Stimulated activated CD8-positive, alpha-beta memory T cell treated with anti-CD3 and anti-CD28 coated beads, Interleukin-4, amount 100 ng/mL, for 1 hour (primary cell): Measurements from ENCODE around the gene MACROD2.
"Not testable (repeated sequence)": the region's sequence is repeated elsewhere in the genome, so short reads cannot be mapped to it uniquely, and the experiment has no call there.

Experiments used
- DNase-seq, 2 donors: peaks; one replicate each; pipeline ENCODE4 v3.0.0-alpha.2; 2020; ENCODE audit warnings: low read depth in 2 of 2, low spot score in 1 of 2

The MACROD2 gene

DNA sequence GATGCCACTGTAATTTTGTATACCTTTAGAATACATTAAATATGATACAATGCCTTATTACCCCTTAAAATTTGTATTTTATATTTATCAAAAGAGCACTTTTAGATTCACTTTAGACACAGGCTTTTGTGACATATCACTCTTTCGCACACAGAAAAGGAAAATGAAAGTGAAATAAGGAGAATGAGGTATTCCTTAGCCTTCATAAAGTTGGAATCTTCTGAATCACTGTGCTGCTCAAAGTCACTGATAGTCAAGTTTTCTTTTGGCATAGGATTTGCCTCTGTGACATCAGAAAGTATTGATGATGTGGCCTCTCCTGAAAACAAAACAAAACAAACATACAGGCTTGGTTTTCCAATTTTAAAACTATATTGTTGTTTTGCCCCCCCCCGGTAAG is 1480.9 kb downstream of the MACROD2 start:
- DNase-seq, result no peak

DNA sequence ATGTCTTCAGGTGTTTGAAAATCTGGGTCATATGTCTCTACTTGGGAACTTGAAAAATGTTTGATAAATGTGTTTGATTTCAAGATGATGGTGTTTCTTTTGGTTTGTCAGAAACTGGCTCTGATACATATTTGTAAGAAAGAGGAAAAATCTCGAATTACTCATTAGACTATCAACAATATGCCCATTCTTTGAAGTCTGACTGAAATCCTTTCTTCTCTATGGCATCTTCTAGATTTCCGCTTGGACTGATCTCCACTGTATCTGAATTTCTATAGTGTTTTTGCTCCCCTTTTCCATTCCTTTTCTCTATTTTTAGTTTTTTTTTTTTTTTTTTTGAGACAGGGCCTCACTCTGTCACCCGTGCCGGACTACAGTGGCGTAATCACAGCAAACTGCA is 1481.5 kb downstream of the MACROD2 start:
- DNase-seq, result no peak

DNA sequence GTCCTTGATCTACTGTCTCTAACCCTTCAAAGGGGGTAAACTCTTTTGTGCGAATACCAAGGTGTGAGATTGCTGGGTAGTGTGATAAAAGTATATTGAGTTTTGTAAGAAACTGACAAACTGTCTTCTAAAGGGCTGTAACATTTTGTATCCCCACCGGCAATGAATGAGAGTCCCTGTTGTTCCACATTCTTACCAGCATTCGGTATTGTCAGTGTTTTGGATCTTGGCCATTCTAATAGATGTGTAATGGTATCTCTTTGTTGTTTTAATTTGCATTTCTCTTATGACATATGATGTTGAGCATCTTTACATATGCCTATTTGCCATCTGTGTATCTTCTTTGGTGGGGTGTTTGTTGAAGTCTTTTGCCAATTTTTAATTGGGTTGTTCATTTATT is 1487.2 kb downstream of the MACROD2 start:
- DNase-seq, result no peak

DNA sequence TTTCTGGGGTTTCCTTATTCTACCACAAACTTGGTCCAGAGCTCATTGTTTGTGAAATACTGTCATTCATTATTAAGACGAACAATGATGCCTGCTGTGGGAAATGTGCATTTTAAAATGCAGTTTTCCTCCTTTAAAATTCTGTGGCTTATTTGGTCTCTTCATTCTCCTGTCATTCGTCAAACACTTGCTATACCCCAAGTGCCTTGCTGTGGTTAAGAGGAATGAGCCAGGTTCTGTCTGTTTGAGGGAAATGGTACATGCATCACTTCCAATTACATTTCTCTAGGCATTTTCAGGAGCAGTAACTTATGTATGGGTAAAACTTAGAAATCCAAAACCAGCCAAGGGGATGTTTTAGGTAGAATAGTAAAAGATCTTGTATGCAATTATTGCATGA is 1490.2 kb downstream of the MACROD2 start:
- DNase-seq, result no peak

DNA sequence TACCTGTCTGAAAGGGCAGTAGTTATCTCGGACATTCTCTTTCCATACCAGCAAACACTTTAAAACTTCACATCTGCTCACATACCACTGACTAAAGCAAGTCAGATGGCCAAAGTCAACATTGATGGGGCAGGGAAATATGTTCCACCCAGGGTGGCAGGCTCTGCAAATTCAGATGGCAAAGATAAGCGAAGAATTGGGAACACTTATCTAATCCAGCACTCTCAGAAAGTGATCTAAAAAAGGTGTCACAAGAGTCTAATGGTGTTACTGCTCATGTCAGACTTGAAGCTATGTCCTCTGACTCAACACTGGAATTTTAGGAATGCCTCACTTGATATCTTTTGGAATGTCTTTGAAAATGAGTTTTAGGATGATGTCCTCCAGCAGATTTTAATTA is 1491.7 kb downstream of the MACROD2 start:
- no peak for DNase-seq

DNA sequence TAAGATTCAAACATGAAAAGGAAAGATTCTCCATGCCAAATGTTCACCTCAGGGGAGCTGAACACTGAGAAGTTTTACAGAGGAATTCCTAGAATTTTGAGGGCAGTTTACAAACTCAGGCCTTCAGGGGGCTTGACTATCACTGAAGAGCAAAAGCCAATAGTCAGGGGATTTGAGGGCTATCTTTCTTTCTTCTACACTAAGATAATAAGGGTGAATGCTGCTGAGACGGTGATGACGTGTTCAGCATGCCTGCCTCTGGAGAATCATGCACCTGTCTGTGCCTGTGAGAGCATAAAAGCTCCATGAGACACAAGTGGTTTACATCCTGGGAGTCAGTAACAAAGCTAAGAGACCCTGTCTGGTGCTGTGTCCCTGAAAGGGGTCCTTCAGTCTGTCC is 1492.4 kb downstream of the MACROD2 start:
- no peak for DNase-seq

DNA sequence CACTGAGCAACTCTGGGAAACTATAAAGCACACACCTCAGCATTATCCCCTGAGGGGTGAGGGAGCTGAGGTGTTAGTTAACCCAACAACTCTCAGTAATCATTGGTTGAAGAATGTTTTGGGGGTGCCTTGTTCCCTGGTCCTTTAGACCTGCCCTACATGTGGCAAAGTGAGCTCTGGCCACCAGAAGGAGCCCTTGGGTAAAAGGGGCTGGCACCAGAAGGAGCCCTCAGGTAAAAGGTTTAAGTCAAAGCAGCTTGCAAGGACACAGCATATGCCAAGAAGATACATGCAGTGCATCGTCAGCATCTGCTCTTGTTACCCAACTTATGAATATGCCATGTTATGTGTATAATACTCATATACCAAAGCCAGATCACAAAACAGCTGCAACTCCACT is 1496.3 kb downstream of the MACROD2 start:
- no peak for DNase-seq

DNA sequence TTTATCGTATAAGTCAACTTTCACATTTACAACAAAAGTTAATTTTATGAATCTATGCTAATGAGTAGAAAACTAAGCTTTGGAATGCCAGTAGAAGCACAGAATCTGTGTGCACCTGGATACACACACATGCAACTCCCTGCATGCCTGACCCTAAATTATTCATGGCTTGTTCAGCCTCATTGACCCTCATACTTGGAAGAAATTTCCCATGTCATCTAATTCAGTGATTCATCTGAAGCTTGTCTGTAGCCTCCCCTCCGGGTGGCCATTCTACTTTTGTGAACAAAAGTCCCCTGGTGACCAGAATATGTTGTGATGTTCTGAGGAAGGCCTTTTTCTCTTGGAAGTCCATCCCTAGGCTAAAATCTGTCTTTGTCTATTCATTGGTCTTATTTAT is 1499.5 kb downstream of the MACROD2 start:
- DNase-seq, result no peak

DNA sequence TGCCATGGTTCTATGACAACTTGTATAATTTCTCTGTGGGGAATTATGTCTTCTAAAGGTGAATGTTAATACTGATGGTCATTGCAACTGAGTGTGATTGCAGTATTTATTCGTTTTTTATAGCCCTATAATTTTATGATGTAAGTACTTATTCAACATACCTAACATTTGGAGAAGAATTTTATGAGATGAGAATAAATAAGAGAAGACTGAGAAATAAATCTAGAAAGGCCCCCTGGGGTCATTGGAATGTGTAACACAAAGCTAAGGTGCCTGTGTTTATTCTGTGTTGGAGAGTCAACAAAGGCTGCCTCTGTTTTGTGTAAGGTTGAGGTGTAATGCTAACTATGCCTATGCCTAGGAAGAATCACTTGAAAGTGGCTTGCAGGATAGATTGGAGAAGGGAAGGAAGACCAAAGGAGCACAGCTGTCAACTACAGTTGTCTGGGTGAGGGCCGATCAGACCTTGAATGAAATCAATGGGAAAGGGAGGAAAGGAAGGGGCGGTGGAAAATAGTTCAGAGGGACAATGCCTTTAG is 1501.3 kb downstream of the MACROD2 start:
- DNase-seq, result no peak

DNA sequence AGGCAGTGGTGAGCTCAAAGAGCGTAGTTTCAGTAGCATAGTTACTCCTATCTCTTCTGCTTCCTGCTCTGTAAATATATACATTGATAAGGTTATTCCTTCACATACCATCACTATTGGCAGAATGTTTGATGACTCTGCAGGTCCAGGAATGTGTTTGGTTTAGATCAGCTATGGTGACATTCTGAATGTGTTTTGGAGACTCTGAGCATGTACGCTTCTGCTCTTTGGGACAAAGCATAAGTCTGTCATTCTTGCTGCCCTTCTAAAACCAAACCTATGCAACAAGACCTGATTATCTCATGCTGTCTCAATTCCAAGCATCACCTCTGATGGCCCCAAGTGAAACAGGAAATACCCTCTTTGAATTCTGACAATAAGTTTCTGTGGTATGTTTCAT is 1503.6 kb downstream of the MACROD2 start:
- no peak for DNase-seq

DNA sequence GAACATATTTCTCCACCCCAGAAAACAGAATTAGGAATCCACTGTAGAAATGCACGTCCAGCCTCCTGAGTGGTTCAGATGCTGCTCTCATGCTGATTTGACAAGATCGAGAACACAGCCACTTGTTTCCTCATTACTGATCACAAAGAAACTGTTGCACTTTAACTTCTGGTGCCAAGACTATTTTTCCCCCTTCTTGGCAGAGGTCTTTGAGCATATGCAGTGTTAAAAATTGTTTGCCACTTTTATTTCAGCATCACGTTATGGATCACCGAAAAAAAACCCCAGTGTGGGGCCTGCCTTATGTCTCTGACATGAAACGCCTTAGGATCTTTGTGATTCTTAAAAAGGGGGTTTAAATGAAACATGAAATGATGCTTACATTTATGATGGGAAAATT is 1511.0 kb downstream of the MACROD2 start:
- no peak for DNase-seq

DNA sequence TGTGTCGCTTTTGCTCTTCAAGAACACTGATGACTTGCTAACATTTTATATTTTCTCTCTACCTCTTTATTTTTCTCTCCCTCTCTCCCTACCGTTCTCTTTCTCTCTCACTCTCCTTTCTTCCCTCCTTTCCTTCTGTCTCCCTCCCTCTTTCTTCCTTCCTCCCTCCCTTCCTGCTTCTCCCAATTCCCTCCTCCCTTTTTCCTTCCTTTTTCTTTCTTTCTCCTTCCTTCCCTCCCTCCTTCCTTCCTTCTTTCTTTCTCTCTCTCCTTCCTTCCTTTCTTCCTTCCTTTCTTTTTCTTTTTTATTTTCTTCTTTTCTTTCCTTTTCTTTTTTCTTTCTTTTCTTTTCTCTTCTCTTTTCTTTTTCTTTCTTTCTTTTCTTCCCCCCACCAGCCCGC is 1511.8 kb downstream of the MACROD2 start:
- DNase-seq, result no peak

DNA sequence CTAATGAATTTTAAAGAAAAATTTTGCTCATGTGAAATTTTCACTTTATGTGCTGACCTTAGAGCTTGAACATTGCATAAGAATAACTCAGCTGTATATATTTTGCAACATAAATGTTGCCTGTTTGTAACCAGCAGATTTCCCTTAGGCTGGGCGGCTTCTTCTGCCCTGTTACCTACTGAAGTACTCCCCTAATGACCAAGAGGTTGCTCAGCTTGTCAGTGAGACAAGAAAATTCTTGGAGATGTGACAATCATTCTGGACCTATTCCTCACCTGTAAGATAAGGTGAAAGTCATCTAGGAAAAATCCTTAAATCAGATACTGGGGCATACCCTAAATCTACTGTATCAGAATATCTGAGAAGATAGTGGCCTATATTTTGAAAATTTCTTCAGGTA is 1516.2 kb downstream of the MACROD2 start:
- no peak for DNase-seq

DNA sequence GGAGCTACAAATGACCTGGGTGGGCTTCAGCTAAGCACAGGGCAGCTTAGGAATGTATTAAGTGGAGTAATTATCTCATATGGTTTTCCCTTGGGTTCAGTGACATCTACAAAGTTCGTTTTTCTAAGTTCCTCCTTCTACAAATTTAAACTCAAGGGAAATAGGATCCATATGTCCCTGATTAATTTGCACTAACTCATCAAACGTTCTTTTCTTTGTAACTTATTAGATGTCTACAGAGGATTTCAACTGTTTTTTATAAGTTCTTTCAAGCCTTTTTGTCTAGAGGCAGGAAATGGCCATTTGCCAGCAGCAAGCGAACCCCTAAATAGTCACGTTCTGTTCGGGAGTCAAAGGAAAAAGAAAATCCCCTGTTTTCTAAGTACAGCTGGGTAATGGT is 1517.6 kb downstream of the MACROD2 start:
- DNase-seq, result no peak

DNA sequence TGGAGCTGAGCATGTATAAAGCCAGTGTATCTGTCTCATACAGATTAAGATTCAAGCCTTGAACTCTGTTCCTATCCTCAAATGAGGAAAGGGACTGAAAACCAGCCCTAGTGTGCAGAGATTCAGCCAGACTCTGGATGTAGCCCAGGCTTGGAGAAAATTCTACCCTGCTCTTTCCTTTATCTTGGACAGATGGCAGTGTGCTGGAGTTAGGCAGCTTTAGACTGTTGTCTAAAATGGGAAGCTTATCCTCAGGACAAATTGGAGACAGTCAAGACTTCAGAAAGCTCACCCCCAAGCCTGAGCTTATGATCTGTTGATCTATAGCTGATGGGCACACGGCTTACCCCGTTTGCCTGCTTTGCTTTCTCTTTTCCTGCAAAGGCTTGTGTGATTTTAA is 1520.4 kb downstream of the MACROD2 start:
- no peak for DNase-seq

DNA sequence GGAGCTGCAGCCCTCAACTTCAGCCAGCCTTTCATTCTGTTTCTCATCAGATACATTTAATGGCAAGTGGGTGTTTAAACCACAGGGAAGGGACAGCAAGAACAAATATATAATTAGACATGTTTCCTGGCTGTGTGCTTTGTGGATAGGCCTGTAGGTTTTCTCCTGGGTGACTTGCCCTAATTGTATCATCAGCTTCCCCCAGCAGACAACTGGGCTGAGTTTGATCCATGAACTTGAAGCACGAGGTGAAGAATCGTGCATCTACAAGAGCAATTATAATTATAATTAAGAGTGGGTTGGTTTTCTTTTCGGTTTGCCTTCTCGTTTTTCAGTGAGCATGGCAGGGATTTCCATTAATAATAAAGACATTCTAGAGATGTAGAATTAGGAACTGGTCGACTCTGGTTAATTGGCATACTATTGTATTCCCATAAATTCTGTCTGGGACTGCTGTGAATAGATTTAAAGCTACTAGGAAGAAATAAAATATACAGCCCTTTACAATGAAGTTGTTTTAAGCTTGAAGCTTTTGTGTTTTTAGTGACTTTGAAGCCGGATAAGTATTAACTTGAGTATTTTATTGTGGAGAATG is 1525.7 kb downstream of the MACROD2 start:
- no peak for DNase-seq

DNA sequence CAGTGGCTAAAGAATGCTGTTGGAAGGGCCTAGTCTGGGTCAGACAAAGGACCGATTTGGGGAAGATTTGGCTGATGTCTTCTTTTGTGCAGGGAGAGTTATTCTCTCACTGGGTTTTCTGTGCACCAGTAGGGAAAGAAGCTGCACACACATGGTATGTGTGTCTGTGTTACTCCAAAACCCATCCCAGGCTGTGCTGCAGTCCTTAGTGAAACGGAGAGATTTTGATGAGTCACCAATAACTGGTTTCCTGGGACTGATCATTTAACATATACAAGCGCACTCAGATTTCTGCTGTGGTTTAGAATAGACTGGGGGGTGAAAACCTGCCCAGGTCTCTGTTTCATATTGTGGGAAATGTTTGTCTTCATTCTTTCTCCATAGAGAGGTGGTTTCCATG is 1528.1 kb downstream of the MACROD2 start:
- no peak for DNase-seq

DNA sequence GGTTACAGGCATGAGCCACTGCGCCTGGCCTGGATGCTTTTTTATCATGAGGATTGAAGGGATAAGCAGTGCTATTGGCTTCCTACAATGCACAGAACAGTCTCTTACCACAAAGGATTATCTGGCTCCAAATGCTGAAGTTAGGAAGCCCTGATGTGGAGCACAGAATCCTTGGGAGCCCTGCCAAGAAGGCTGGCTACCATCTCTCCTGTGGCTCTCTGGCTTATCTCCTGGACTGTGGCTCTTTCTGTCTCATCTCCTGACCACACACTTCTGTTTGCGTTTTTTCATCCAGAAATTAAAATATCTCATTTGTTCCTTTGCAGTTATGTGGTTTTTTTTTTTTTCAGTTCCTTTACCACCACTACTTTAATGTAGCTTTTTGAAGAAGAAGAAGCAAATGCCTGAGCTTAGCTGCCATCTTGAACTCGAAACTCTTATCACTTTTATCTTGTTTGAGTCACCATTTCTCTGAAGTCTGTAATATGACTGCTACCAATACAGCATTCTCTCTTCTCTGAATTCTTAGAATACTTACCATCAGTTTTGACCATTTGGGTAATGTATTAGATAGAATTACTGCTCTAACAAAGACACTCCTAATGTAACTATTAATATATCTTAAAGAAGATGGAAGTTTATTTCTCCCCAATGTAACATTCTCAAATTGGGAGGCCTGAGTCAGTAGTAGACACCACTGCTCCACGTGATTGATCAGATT is 1533.2 kb downstream of the MACROD2 start:
- DNase-seq, result no peak

DNA sequence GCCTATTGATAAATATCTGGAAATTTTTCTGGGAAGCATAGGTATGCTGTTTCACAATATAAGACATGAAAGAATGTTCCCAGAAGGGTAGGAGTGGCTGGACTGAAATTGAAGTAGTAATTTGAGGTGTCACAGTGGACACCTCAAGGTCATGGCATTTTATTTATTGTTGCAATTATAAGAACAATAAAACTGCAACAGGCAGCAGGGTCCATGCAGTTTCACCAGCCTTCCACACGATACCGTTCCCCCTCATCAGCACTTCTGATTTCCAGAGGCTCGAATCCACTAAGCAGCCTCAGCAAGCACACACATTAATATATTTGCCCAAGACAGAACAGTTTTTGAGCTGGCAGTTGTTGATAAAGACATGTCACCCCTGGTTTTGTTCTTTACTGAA is 1540.5 kb downstream of the MACROD2 start:
- no peak for DNase-seq

DNA sequence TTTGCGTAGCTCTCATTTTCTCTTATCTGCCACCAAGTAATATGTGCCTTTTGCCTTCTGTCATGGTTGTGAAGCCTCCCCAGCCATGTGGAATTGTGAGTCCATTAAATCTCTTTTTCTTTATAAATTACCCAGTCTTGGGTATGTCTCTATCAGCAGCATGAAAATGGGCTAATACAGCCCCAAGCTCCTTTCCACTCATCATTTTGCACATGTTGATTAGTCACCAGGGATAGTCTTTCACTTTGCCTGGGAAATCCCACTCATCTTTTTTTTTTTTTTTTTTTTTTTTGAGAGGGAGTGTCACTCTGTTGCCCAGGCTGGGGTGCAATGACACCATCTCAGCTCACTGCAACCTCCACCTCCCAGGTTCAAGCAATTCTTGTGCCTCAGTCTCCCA is 1541.9 kb downstream of the MACROD2 start:
- not testable (repeated sequence) for DNase-seq

DNA sequence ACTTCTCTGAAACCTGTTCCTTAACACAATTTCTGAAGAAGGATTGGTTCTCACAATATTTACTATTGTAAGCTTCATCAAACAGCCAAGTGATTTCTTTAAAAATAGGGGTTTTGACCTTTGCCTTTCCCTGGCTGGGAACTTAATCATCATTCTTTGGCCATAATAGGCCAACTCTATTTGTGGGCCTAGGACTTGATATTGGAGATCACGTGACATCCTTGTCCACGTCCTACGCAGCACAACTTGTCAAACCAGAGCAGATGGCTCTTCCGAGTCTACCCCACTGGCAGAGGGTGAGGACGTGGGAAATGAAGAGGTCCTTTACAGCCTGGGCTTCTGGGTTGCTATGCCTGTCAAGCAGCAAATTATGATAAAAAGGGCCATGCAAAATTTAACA is 1547.3 kb downstream of the MACROD2 start:
- DNase-seq, result no peak

DNA sequence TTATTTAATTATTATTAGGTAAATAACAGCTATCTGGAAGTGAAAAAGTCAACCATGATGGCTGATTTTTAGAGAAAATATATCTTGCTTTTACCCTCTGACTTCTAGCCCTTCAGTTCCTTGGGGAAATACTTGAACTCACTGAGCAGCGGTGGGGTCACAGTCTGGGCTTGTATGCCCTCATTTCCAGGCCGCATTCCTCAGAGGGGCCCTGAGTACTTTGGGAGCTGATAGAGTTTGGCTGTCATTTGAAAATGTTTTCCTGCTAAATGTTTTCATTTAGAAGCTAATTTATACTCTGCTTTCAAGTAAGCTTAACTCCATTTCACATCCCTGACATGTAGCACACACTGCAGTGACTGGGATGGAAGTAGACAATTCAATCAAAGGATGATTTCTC is 1549.4 kb downstream of the MACROD2 start:
- no peak for DNase-seq

DNA sequence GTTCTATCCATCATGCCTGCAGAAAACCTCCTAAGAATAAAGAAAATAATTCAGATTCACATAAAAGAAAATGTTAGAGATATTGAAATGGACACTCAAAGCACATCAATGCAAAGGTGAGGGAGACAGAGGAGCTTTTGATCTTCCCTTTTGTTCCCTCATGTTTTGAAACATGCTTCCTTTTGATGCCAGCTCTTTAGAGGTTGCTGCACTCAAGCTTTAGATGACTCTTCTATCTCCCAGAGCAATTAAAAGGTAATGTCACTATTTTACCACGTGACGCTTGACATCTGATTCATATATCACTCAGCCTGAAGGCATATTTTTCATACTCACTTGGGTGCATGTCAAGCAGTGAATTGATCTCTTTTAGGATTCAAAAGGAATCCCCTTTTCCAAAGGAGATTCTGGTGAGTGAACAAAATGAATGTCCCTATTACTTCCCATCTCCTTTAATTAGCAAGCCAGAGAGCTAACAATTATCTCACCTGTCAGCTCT is 1551.3 kb downstream of the MACROD2 start:
- no peak for DNase-seq
